HG03575 (cell line): Measurements from ENCODE around the gene LIPC.

Experiments
- ATAC-seq: cut with Tn5 transposase; IDR thresholded peaks from one replicate; pipeline ENCODE4 v1.9.1; 2021; ENCODE audit not compliant: unreplicated experiment, insufficient number of reproducible peaks, low FRiP score; ENCODE audit errors: extremely low read depth

LIPC gene

DNA sequence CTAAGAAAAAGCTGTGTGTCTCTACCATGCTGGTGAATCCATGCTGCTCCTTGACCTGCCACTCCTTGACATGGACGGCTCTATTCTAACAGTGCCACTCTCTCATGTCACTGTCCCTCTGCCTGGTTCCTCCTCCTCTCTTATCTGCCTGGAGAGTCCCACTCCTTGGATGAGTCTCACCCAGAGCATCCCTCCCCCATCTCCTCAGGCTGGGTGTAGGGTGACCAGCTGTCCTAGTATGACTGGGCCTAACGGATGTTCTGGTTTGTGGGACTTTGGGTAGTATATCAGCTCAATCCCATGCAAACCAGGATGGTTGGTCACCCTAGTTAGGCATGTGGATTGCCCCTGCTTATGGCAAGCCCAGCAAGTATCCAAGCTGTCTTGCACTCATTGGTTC is 54.3 kb downstream of the LIPC start:
- no peak for ATAC-seq

DNA sequence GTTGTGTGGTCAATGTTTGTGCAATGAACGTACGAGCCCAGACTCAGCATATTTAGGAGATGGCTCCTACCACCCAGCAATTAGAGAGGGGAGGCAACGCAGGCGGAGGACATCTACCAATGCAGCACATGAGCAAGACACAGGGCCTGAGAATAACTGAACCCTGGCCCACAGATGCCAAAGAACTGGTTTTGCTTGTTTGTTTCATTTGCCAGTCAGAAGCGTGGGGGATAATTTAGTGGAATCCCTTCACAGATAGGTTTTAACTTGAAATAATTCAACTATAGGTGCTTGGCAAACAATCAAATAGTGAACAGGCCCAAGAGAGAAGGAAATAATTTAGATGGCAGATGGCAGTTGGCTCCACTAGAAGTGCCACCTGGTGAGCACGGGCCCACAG is 54.8 kb downstream of the LIPC start:
- no peak for ATAC-seq

GRCh38 chr15:58487041-58487723 is 55.4 kb downstream of the LIPC start:
- no peak for ATAC-seq

- no peak for ATAC-seq
These were observed 55.9 kb downstream of the LIPC start for GRCh38 chr15:58487724-58488120.

DNA sequence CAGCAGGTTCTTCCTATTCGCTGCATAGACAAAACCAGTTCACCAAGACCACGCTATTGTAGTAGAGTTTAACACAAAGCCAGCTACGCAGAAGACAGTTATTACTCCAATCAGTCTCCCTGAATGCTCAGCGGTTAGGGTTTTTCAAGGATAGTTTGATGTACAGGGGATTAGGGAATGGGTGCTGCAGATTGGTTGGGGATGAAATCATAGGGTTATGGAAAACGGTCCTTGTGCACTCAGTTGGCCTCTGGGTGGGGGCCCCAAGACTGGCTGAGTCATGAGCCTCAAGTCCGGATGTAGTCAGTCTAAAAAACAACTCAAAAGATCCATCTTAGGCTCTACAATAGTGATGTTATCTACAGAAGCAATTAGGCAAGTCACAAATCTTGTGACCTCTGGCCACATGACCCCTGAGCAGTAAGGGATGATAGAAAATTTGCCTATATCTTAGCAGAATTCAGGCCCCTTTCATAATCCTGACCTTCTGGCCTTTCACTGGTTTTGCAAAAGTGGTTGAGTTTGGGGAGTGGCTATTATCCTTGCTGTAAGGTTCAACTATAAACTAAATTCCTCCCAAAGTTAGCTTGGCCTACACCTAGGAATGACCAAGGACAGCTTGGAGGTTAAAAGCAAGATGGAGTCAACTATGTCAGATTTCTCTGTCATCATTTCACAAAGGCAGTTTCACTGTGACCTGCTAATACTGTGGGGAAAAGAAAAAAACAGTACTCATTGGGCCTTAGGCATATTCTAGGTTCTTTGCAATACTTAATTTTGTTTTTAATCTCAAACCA is 57.7 kb downstream of the LIPC start:
- no peak for ATAC-seq

DNA sequence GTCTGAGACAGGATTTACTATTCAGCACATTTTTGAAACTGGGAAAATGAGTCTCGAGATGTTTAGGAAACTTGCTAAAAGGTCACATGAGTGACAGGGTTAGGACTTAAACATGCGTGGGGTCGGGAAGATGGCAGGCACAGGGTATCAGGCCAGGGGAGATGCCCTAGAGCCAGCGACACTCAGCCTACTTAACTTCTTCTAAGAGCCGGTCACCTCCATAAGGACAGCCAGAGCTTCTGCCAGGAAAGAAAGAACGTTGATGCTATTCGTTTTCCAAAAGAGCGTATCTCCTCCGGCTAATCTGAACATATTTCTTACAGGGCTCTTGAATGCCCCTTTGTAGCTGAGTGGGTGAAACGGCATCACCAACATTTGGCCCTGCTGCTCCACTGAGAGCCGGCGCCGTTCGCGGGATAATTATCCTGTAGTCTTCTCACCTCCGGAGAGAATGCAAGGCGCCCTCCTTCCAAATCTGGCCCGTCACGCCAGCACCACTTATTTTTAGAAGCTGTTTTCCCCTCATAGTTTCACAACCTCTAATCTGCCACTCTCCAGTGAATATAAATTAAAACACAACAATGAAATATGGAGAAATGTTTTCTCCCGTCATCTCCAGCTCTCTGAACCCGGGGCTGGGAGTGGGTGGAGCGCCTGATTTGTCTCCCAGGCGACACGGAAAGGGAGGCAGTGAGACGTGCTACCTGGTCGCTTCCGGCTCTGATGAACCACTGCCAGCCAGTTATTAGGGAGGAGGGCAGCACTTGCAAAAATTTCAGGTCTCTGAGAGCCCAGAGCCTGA is 58.5 kb downstream of the LIPC start:
- ATAC-seq, result no peak

DNA sequence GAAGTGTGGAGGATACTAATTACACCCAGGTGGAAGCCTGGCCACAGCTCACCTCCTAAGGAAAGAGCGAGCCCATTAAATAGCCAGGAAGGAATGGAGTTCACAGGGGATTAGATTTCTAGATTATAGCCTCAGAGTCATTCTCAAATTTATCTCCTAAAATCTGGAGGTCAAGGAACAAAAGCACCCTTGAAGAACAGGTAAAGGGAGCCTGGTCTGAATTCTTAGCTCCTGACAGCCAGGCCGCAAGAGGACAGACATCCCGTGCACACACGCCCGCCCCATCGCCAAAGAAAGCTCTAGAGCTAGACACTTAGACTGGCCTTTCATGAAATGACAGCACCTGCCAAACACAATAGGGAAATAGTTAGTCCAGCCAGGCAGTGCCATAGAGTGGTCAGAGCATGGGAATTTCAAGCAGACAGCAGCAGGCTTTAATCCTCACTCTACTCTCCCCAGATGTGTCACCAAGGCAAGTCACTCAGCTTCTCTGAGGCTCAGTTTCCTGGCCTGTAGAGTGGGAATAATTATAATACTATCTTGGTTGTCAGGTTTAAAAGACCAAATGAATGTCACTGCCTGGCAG is 59.2 kb downstream of the LIPC start:
- ATAC-seq, result no peak

DNA sequence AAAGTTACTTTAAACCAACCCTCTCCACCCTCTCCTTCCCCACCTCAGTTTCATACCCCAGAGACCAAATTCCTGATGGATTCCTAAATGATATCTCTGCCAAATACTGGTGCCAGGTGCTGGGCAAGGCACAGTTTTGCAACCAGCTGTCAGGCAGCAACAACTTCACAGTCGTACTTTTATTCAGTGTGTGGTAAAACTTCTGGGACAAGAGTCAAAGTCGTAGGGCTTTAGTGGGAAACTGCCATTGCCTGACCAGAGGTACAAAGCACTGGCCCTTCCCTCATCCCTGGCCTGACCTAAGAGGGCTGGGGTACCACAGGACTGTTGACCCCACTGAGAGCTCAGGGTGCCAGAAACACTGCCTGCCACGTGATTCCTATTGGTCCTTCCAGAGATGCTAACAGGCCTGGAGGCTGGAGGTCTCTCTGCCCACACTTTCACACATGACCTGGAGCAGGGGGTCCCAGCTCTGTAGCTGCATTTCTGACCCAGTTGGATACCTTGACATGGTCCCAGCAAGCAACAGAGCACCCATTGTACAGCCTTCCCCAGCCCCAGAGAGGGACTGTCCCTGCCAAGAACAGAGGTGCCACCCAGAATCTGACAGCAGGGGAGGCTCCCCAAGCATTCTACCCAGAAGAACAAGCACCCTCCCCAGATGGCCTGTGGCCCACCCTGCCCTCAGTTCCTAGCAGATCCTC is 59.9 kb downstream of the LIPC start:
- ATAC-seq, result no peak

DNA sequence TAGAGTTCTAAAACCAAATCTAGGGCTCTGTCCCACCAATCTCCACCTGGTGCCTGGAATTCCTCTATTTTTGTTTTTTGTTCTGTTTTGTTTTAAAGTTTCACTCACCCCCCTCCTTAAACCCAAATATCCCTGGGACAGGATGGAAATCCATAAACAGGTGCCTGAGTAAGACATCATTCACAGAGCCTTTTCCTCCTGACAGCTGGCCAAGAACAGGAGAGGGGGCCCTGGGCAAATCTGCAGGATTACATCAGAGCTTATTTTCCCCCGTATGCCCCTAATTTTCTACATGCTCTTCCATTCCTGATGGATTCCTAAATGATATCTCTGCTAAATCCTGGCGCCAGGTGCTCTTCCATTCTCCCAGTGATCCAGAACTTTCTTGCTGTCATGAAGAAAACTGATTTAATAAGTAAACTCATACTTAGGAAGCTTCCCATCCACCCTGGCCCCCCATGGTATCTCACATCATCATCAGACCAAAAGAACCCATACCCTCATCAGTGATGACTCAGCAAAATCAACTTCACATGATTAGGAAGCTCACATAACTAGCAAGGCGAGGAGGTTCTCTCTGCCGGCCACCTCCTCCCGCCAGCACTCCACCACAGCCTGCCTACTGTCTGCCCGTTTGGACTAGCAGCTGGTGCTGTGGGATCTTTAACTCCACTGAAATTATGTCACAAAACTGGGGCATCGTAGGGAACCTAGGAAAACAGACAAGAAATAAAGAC is 61.0 kb downstream of the LIPC start:
- ATAC-seq, result no peak

DNA sequence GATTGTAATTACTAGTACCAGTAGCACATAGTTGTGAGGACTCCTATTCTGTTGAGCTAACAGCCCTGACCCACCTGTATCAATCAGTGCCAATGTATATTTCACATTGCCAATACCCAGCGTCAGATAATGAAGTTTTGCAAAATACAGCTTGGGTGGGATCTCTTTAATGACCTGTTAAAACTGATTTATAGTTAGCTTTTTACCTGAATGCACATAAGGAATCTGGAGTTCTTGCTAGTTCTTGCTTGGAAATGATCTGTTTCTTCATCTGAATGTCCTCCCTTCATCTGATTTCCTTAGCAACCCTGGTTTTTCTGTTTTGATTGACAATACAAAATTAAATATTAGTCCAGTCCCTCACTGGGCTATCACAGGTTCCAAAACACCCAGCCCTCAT is 62.8 kb downstream of the LIPC start:
- ATAC-seq, result no peak

- ATAC-seq, result no peak
These were observed 64.2 kb downstream of the LIPC start for GRCh38 chr15:58495891-58496408.

DNA sequence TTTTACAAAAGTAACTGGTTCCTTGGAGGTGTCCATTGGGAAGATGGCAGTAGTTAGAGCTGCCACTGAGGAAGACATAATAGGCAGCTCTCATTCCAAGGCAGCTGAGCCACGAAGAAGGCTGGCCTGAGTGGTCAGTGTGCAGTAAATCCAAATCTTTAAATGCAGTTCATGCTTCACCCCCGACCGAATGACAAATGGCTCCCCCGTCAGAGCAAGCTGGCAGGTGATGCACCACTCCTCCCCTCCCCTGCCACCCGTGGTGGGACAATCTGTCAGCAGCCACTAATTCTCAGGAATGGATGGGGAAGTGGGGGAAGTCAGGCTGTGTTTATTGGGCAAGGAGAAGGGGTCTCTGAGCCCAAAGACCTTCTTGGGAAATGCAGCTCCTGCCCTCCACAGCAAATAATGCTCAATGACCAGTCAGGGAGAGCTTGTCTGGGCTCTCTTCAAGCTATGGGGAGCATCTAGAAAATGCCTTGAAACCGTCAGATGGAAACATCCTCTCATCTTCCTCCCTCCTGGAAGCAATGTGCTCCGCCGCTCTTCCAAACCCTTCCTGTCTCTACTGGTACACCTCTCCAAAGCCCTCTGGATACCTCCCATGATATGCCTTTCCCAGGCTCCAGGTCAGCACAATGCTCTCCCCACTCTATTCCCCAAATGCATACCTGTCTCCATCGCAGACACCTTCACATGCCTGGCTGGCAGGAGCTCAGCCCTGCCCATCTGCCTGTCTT is 65.4 kb downstream of the LIPC start:
- no peak for ATAC-seq

- no peak for ATAC-seq
These were observed 67.2 kb downstream of the LIPC start for GRCh38 chr15:58498821-58499580.

DNA sequence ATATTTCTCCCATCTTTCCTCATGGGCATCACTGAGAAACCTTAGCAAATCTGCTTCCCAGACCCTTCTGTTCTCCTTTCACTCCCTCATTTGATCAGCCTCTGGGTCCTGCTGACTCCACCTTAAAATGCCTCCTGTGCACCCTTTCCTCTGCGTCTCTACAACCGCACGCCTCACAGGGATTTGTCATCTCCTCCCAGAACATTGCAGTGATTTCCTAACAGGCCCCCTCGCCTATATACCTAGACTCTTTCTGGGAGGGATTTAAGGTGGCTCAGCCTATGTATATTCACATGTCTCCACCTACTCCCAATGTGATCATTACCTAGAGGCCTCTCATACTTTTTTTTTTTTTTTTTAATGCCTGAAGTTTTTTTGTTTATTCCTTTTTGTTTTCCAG is 69.2 kb downstream of the LIPC start:
- no peak for ATAC-seq

DNA sequence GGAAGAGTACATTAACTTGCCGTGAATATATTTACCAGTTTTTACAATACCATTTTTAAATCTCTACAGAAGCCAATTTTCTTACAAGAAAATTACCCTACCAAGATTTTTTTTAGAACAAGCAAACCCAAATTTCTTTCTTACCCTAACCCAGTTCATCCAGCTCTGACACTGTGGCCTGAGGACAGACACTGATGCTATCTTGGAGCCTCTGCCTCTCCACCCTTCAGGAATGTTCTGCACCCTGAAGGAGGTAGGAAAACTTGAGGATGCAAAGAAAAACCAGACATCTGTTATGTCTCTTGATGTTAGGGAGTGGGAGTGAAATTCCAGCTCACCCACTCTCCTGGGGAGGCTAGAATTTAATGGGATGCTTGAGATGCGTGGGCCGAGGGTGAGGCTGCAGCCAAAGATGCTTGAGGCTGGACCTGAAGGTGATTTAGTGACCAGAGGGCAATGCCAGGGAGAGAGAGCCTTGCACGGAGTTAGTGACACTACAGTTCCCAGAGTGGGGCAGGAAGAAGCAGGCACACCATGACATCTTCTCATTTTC is 69.9 kb downstream of the LIPC start:
- ATAC-seq, result no peak

DNA sequence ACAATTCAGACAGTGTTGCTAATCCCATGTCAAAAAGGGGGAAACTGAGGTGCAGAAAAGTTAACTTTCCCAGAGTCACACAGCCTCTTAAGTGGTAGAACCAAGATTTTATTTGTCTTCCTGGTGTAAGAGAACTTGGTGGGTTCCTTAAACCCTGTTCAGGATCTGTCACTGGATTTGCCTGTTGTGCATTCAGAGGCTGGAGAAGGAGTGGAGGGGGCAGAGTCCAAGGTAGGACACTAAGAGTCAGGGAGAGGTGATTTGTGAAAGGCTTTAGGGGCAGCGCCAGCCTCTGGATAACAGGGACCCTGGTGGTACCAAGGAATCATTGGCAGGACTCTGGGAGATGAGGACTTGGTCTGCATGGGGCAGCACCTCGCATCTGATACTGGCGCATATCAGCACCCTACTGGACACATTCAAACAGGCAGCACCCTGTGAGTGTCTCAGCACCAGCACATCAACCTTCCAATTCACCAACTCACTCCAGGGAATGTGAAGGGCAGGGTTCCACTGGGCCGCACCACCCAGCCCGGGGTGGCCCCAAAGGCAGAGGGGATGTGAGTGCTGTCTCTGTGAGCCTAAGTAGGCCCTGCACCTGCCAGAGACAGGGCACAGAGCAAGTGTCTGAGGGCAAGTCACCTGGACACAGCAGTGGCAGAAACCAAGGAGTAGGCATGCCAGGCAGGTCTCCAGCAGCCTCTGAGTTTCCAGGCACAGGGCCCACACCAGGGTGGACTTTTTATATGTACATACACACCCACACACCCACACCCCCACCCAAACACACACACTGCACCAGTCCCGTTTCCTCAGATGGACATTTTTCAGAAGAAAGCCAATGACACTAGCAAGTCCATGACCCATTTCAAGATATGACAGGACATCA is 71.6 kb downstream of the LIPC start:
- ATAC-seq, result no peak
